AG04450 (cell line): ENCODE results near the gene TUBA3E. TPM values are rescaled to one million over a fixed set of nuclear protein-coding genes. Genes with fewer than 3 reads are reported as not detected.
"Not testable (repeated sequence)": the region's sequence is repeated elsewhere in the genome, so short reads cannot be mapped to it uniquely, and the experiment has no call there.

ENCODE experiments used
- CTCF ChIA-PET: fragments of 300-600, 350-600 bp; formaldehyde crosslinking; extraction: SDS; loops from one replicate; lab custom pipeline; 2022; ENCODE audit warnings: antibody characterized with exemption, inconsistent platforms; lab: Charles Lee
- POLR2A ChIA-PET: fragments of 350-600 bp; formaldehyde crosslinking; extraction: SDS; loops from one replicate; lab custom pipeline; 2021; ENCODE audit warnings: antibody characterized with exemption, inconsistent platforms; lab: Yijun Ruan, JAX
- DNase-seq: peaks from one replicate; pipeline ENCODE4 v3.0.0-alpha.2; 2011; ENCODE audit warnings: low read depth, low spot score
- H3K27ac ChIP-seq: one replicate; pipeline ENCODE4 v1.5.1; 2012; ENCODE audit warnings: low read depth, low read length, control low read depth
- H3K27me3 ChIP-seq: one replicate; pipeline ENCODE4 v1.6.0; 2012; ENCODE audit warnings: low read length; ENCODE audit not compliant: control insufficient read depth, insufficient read depth
- H3K4me3 ChIP-seq: 2 replicates; pipeline ENCODE4 v1.5.1; 2011; ENCODE audit warnings: mild to moderate bottlenecking, low read depth, low read length, control low read depth
- H3K9me3 ChIP-seq: 2 replicates; pipeline ENCODE4 v1.5.1; 2012; ENCODE audit warnings: low read length; ENCODE audit not compliant: control insufficient read depth, insufficient read depth
- CTCF ChIP-seq: IDR thresholded peaks from 2 replicates; pipeline ENCODE4 v1.5.1; 2011; ENCODE audit warnings: low read depth, low read length, control low read depth, inconsistent platforms
- polyA plus RNA-seq: library from polyadenylated mRNA; depleted of rRNA; stranded (reverse); fragments of >200 nt; gene quantifications from 2 replicates; pipeline ENCODE4 v1.2.3, GENCODE V29; 2011

The TUBA3E gene
- polyA plus RNA-seq, 1 experiment = not detected

GRCh38 chr2:130231656-130232055 is 33.4 kb upstream of the TUBA3E start:
- no peak overlapping the region for H3K27ac ChIP-seq
- H3K27me3 ChIP-seq = no peaks in the 10 kb centered on the region
- no peak for TF ChIP-seq CTCF
- ChIA-PET CTCF (no interaction called here), POLR2A (no interaction called here)
- H3K9me3 ChIP-seq = peaks cover 7% of the 10 kb centered on the region; the same call in 1 of the 2 replicates
- no peak for DNase-seq
- H3K4me3 ChIP-seq = no peak overlapping the region

GRCh38 chr2:130230907-130231306 is 32.7 kb upstream of the TUBA3E start:
- DNase-seq, H3K9me3 ChIP-seq, H3K27me3 ChIP-seq, POLR2A ChIA-PET, H3K4me3 ChIP-seq, H3K27ac ChIP-seq, CTCF ChIA-PET: not testable (repeated sequence)

GRCh38 chr2:130230376-130230775 is 32.1 kb upstream of the TUBA3E start:
- CTCF ChIA-PET, H3K9me3 ChIP-seq, H3K4me3 ChIP-seq, POLR2A ChIA-PET, H3K27ac ChIP-seq, H3K27me3 ChIP-seq, DNase-seq: not testable (repeated sequence)

GRCh38 chr2:130229161-130229510 is 30.9 kb upstream of the TUBA3E start:
- H3K27me3 ChIP-seq, CTCF ChIA-PET, H3K27ac ChIP-seq, H3K4me3 ChIP-seq, H3K9me3 ChIP-seq, DNase-seq, POLR2A ChIA-PET: not testable (repeated sequence)

- CTCF ChIA-PET, H3K27me3 ChIP-seq, H3K27ac ChIP-seq: not testable (repeated sequence)
These were observed 30.4 kb upstream of the TUBA3E start for GRCh38 chr2:130228467-130229160.

GRCh38 chr2:130228005-130228404 is 29.8 kb upstream of the TUBA3E start:
- H3K27ac ChIP-seq, H3K4me3 ChIP-seq, DNase-seq, H3K9me3 ChIP-seq, POLR2A ChIA-PET, H3K27me3 ChIP-seq, CTCF ChIA-PET: not testable (repeated sequence)

More at GRCh38 chr2:130228467-130229160, 30.4 kb upstream of the TUBA3E start:
- DNase-seq, H3K4me3 ChIP-seq, H3K9me3 ChIP-seq, POLR2A ChIA-PET: not testable (repeated sequence)

- H3K27me3 ChIP-seq, H3K27ac ChIP-seq, DNase-seq, CTCF ChIA-PET, H3K9me3 ChIP-seq, H3K4me3 ChIP-seq, POLR2A ChIA-PET: not testable (repeated sequence)
These were observed 24.3 kb upstream of the TUBA3E start for GRCh38 chr2:130222523-130222922.

- H3K4me3 ChIP-seq, H3K27ac ChIP-seq, POLR2A ChIA-PET, H3K27me3 ChIP-seq, DNase-seq, H3K9me3 ChIP-seq, CTCF ChIA-PET: not testable (repeated sequence)
These were observed 22.3 kb upstream of the TUBA3E start for GRCh38 chr2:130220505-130220904.

GRCh38 chr2:130219147-130219546 is 20.9 kb upstream of the TUBA3E start:
- DNase-seq, H3K27me3 ChIP-seq, H3K27ac ChIP-seq, H3K4me3 ChIP-seq, CTCF ChIA-PET, POLR2A ChIA-PET, H3K9me3 ChIP-seq: not testable (repeated sequence)

- H3K27ac ChIP-seq, CTCF ChIA-PET, H3K27me3 ChIP-seq, H3K9me3 ChIP-seq, POLR2A ChIA-PET, H3K4me3 ChIP-seq, DNase-seq: not testable (repeated sequence)
These were observed 8.8 kb upstream of the TUBA3E start for GRCh38 chr2:130207051-130207450.

- H3K4me3 ChIP-seq, DNase-seq, H3K27me3 ChIP-seq, H3K27ac ChIP-seq, H3K9me3 ChIP-seq, CTCF ChIA-PET, POLR2A ChIA-PET: not testable (repeated sequence)
These were observed 4.9 kb upstream of the TUBA3E start for GRCh38 chr2:130203150-130203549.
